ENCODE data around the gene PODXL2.

The PODXL2 gene

GRCh38 chr3:127674790-127675189, 45.8 kb downstream of the PODXL2 start:
- H3K36me3 ChIP-seq (ENCODE audit: control insufficient read depth, insufficient read depth, low read length) = no peaks in the 10 kb centered on the region
- TF ChIP-seq CTCF (IDR thresholded peaks at IDR 0.05) = no peak

GRCh38 chr3:127675651-127676391, 46.8 kb downstream of the PODXL2 start:
- no peaks in the 10 kb centered on the region for H3K27me3 ChIP-seq (ENCODE audit: control insufficient read depth, insufficient read depth, low read length)
- H3K27ac ChIP-seq = no peak overlapping the region
- H3K4me3 ChIP-seq (ENCODE audit: low read depth, low read length) = no peak overlapping the region
- H3K9me3 ChIP-seq (ENCODE audit: control insufficient read depth, low read length) = no peaks in the 10 kb centered on the region
- no peaks in the 10 kb centered on the region for H3K79me2 ChIP-seq
- no peaks in the 10 kb centered on the region for H3K36me3 ChIP-seq (ENCODE audit: control insufficient read depth, insufficient read depth, low read length)
- H3K9ac ChIP-seq = no peak overlapping the region
- H3K4me2 ChIP-seq (ENCODE audit: low read length) = no peak overlapping the region
- no peak overlapping the region for H2AFZ ChIP-seq
- H3K4me1 ChIP-seq = peaks cover 3% of the 10 kb centered on the region
- no peak for TF ChIP-seq CTCF (IDR thresholded peaks at IDR 0.05)

More at GRCh38 chr3:127674790-127675189, 45.8 kb downstream of the PODXL2 start:
- Histone ChIP-seq H3K9me3 (ENCODE audit: control insufficient read depth, low read length) (no peaks in the 10 kb centered on the region), H3K27me3 (ENCODE audit: control insufficient read depth, insufficient read depth, low read length) (no peaks in the 10 kb centered on the region), H3K27ac (no peak overlapping the region), H3K9ac (no peak overlapping the region), H3K4me2 (ENCODE audit: low read length) (no peak overlapping the region), H3K4me1 (peaks cover 3% of the 10 kb centered on the region), H3K79me2 (no peaks in the 10 kb centered on the region), H2AFZ (no peak overlapping the region), H3K4me3 (ENCODE audit: low read depth, low read length) (no peak overlapping the region)

DNA sequence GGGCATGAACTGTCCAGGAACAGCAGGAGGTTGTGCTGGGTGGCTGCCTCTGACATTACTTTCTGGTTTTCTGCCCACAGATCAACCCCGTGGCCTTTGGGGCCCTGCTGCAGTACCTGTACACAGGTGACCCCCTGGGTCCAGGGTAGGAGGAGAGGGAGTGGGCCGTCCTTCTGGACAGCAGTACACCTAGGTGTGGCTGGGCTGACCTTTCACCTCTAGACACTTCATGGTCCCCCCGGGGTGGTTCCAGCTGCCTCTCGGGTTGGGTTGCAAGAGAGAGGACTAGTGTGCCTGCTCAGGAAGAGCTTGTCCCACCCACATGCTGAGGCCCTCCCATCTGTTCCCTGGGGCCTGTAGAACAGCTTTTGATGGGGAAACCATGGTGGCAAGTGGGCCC, 47.5 kb downstream of the PODXL2 start:
- Histone ChIP-seq H3K9ac (no peak overlapping the region), H3K27me3 (ENCODE audit: control insufficient read depth, insufficient read depth, low read length) (no peaks in the 10 kb centered on the region), H3K4me1 (peaks cover 3% of the 10 kb centered on the region)

DNA sequence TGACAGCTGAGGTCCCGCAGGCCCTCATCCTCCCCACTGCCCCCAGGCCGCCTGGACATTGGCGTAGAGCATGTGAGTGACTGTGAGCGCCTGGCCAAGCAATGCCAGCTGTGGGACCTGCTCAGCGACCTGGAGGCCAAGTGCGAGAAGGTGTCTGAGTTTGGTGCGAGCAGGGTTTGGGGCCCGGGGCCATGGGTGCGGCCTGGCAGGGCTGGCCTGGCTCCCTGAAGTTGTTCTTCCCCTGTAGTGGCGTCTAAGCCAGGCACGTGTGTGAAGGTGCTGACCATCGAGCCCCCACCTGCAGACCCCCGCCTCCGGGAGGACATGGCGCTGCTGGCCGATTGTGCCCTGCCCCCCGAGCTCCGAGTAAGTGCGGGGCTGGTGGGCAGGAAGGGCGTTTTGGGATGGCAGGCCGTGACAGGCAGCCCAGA, 48.0 kb downstream of the PODXL2 start:
- Histone ChIP-seq H3K36me3 (ENCODE audit: control insufficient read depth, insufficient read depth, low read length) (no peaks in the 10 kb centered on the region), H3K4me1 (no peaks in the 10 kb centered on the region), H2AFZ (no peak overlapping the region), H3K27me3 (ENCODE audit: control insufficient read depth, insufficient read depth, low read length) (no peaks in the 10 kb centered on the region), H3K4me3 (ENCODE audit: low read depth, low read length) (no peak overlapping the region), H3K79me2 (no peaks in the 10 kb centered on the region), H3K9me3 (ENCODE audit: control insufficient read depth, low read length) (no peaks in the 10 kb centered on the region), H3K27ac (no peak overlapping the region), H3K9ac (no peak overlapping the region), H3K4me2 (ENCODE audit: low read length) (no peak overlapping the region)
- no peak for TF ChIP-seq CTCF (IDR thresholded peaks at IDR 0.05)

More for the DNA sequence above, 47.5 kb downstream of the PODXL2 start:
- no peak for TF ChIP-seq CTCF (IDR thresholded peaks at IDR 0.05)
- Histone ChIP-seq H3K4me2 (ENCODE audit: low read length) (no peak overlapping the region), H3K4me3 (ENCODE audit: low read depth, low read length) (no peak overlapping the region), H3K27ac (no peak overlapping the region), H2AFZ (no peak overlapping the region), H3K79me2 (no peaks in the 10 kb centered on the region), H3K9me3 (ENCODE audit: control insufficient read depth, low read length) (no peaks in the 10 kb centered on the region), H3K36me3 (ENCODE audit: control insufficient read depth, insufficient read depth, low read length) (no peaks in the 10 kb centered on the region)
